NCI-H524 treated with DMSO at 0.1 percent for 48 hours (cell line): ENCODE measurements around the gene SND1.

Experiments used
- DNase-seq: peaks from one replicate; lab custom pipeline; 2025; lab: John Stamatoyannopoulos, UW

Gene SND1

DNA sequence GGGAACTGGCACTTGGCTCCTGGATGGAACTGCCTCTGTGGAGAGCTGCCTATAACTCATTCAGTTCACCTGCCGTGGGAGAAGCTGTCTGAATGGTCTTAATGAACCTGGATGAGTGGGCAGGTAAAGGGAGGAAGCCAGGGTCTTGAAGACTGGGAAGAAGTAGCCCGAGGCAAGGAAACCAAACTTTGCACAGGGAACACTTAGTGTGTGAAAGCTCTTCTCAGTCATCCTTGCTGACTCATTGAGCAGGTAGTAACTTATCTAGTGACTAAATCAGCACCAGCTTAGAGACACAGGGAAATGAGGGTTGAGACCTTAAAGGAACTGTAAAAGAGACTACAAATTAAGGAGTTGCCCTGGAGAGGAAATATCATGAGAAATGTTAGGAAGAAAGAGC lies 369.4 kb downstream of the SND1 start:
- no peak for DNase-seq

DNA sequence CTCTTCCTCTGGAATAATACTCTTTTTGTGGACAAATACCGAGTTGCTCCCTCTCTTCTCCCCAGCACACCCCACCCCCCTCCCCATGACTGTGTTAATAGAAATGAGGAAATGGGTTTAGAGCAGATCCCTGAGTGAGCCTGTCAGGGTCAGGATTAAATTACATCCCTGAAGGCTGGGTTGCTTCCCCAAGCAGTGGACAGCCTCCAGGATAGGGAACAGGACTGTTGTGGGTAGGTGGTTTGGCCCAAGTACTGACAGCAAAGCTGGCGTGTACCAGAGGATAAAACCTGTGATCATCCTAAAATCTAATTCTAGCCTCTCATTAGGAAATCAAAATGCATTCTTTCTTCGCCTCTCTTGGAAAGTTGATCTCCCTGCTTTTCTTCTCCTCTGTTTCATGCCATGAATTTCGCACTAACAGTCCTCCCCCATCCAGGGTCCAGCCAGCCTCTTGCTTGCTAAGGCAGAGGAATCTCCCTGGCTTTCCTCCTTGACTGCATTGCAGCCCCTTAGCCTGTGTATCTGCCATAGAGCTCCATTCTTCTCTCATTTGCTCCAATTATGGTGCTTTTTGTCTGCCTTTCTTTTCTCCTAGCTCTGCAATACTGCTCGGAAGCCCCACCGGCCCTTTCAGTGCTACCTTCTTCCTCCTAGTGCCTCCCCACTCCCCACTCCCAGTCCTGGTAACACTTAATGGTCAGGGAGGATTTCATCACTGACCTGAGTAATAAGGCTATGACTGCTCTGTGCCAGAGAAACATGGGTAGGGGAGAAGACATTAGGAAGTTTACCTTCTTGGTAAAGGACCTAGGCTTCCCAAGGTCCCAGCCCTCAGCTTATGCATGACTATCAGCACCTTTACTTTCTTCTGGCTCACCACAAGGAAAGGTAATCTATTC lies 370.9 kb downstream of the SND1 start:
- no peak for DNase-seq

DNA sequence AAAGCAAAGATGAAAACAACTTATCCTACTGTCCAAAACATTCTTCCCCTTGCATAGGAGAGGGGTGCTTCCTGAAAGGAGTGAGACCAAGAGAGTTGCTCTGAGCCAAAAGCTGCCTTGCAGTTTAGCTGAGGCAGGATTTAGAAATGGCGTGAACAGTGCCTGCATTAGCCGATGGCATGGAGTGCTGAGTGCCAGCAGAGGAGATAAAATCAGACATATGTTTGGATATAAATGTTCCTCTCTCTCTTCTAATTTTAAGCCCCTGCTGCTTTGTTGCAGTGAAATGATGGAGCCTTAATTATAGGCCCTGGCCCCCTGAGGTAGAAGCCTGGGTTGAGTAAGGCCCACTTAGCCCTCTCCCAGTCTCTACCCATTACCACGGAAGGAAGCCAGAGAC lies 372.2 kb downstream of the SND1 start:
- DNase-seq = no peak

DNA sequence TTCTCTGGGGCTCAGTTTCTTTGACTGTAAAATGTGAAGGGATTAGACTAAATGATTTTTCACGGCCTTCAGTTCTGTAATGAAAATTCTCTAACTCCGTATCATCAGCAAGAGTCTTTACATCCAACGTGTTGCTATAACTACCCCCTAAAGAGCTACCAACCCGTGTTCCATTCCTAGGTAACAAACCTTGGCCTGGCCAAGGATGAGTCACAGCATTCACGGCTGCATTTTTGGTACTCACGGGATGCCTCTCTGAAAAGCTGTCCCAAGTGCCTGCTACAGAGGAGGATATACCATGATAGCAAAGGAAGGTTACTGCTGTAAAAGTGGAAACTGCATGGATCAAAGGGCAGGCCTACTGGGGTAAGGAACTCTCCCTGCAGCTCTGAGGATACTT lies 373.4 kb downstream of the SND1 start:
- DNase-seq = no peak

DNA sequence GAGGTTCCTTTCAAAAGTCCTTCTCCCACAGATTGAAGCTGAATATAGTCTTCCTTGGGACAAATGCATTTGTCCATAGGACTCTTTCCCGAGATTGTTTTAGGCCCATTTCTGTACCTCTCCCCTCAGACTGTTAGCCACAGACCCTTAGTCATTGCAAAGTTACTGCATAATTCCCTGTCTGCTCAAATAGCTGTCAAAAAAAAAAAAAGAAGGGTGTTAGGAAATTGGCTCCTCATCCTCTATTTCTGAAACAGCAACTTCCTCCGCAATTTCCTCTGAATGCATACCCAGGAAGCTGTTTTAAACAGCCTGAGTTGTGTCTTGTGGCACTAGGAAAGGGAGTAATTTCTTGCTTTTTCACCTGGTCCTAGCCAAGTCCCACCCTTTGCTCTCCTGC lies 373.8 kb downstream of the SND1 start:
- DNase-seq = no peak

DNA sequence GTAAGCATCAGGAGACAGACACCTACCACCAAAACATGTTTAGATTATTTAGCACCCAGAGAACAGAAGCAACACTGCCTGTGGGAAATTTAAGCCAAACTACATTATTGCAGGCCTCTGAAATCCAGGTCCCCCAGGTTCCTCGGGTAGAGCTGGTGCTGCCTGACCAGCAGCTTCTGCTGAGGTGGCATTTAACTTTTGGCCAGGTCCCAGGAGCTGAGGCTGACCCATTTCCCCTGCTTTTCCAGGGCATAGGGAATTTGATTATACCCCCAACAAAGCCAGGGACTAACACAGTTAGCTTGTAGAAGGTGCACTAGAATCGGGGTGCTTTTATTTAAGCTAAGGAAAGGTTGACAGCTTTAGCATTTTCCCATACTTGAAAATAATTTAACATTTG lies 374.6 kb downstream of the SND1 start:
- DNase-seq = no peak

DNA sequence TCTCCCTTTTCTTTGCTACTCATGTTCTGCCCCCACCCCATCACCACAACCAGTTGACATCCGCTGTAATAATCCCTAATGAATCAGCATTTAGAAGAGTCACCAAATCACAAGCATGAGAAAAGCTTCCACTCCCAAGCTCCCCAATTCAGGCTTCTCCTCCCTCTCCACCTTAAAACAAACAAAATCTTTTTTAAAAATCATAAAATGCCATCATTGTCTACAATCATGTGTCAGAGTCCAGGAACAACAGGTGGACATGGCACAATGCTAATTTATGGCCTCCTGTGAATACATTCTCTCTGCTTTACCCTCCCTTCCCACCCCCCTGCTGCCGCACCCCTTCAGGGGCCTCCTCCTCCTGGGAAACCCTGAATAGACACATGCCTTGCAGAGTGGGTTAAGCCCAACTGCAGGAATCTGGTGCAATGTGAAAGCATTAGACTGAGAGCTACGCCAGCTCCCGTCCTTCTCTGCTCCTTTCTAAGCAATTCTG lies 375.5 kb downstream of the SND1 start:
- DNase-seq = no peak

DNA sequence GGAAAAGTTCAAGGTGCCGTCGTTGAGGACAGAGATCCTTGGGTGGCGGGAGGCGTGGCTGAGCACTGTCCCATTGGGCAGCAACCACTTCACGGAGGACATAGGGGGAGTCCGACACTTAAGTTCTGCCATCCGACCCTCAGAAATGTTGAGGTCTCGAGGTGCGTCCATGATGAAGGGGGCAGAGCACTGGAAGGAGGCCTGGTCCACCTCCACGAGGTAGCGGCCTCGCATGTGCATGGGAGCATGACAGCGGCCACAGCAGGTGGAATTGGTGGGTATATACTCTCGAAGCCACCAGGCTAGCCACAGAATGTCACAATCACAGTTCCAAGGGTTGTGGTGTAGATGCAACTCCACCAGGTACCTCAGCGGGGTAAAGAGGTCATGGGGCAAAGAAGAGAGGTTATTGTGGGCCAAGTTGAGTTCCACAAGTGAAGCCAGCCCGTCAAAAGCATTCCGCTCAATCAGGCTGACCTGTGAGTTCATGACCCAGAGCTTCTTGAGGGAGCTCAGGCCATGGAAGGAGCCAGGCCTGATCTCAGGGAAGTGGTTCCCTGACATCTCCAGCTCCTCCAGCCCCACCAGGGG lies 377.5 kb downstream of the SND1 start:
- DNase-seq = no peak

DNA sequence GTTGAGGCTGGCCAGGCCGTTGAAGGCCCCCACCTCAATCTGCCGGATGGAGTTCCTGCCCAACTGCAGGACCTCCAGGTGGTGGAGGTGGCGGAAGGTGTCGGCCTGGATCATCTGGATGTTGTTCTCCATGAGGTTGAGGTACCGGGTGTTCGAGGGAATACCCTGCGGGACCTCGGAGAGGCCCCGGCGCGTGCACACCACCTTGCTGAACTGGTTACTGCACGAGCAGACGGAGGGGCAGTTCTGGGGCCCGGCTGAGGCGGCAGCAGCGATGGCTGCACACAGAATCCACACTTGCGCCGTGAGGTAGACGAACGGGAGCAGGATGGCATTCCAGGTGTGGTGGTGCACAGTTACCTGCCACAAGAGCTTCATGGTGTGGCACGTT lies 378.3 kb downstream of the SND1 start:
- DNase-seq = no peak

DNA sequence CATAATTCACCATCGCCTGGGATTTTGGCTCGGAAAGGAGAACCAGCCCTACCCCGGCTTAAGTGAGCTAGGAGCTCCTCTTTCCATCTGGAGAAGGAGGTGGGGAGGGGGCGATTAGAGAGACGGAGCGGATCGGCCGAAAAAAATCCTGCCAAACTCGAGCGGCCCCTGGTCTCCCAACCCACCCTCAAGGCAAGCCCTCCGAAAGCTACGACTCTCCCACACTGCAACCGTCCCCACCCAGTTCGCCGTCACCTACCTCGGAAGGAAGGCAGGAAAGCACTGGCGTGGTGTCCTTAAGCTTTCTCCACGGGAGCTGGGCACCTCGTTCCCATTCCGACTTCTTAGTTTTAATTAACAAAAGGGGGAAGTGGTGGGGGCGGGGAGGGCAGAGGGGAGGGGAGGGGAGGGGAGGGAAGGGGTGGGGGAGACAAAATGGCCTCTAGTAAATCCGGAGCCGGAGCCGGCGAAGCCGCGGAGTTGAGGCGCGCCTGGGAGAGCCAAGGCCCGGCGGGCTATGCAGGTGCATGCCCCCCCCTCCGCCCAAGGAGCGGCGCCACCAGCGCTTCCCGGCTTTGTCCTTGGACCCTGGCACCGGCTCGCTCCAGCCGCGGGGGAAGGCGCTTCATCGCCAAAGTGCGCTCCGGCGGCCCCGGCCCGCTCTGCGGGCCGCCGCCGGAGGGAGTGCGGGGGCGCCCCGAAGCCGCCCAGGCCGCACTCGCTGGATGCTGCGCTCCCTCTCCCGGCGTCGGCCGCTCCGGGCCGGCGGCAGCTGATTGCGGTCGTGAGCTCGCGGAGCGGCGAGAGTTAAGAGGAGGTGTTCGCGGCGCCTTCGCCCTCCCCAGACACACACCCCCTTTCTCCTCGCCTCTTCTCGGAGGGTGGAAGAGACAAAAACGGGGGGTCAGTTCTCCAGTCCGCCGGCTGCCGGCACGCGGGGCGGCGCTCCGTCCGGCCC lies 378.9 kb downstream of the SND1 start, which contains the start of gene LRRC4:
LRRC4 (minus strand) TSS at position 784 of the 958 bp plus-strand sequence. CDS start 797 bp downstream, outside the sequence.
- no peak for DNase-seq

DNA sequence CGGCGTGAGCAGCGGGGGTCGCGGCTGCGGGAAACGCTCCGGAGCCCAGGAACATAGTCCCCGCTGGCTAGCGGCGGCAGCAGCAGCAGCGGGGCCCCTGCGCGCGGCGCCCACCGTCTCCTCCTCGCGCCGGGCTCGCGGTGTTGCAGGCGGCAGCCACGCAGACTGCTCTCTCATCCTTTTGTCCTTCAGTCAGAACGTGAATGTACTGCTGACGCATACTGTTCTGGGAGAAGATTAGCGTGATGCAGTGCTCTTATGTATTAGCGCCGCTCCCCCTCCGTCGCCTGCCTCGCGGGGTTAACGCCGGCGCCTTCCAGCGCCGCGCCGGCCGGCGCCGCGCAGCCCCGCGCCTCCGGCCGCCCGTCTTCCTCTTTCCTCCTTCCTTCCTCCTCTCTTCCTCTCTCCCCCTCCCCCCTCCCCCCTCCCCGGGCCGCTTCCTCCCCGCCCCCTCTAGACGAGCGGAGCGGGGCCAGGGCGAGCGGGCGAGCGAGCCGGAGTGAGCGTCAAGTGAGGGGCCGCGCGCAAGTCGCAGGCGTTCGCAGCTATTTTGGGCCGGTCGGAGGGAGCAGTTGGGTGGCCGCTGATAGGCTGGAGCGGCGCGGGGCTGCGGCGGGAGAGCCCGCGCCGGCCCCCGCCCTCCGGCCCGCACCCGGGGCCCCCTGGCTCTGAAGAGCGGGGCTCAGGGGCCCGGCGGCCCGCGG lies 380.1 kb downstream of the SND1 start:
- DNase-seq = peak; percentile 57

DNA sequence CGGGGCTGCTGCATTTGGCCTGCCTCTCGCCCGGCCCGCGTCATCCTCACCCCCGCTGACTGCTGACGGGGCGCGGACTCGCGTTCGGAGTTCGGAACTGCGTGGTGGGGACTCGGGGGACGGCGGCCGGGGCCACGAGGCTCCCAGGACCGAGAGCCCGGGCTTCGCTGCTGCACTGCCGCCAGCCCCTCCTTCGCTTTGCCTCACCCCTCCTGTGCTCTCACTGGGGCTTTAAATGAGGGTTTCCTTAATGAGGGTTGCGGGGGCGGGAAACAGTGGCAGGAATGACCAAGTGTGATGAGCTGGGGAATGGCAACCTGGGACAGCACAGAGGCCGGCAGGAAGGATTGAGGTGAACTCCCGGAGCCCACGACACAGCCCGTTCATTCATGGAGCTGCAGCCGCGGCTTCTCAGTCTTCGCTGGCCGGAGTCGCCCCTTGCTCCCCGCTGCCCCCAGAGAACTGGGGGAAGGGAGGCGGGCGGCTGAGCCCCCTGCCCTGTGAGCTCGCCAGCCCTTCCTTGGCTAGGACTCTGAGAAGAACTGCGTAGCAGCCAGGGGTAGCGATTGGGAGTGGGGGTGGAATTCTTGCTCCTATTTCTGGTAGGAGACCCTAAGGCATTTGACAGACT lies 380.7 kb downstream of the SND1 start:
- no peak for DNase-seq

DNA sequence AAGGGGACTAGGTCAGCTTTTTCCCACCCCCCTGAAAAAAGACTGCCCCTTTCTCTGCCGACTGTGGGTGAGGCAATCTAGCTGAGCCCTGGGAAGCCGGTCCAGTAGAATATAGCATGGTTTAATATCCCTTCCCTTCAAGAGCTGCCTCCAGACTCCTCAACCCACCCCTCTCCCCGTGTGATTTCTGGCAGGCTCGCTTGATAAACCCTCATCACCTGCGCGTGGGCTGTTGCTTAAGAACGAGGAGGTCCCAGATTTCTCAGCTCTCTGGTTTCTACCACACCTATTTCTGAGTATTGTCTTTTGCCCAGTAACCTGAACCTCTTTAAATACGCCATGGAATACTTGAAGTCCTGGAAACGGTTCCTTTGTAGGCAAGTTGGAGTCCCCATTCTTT lies 381.3 kb downstream of the SND1 start:
- DNase-seq = no peak

DNA sequence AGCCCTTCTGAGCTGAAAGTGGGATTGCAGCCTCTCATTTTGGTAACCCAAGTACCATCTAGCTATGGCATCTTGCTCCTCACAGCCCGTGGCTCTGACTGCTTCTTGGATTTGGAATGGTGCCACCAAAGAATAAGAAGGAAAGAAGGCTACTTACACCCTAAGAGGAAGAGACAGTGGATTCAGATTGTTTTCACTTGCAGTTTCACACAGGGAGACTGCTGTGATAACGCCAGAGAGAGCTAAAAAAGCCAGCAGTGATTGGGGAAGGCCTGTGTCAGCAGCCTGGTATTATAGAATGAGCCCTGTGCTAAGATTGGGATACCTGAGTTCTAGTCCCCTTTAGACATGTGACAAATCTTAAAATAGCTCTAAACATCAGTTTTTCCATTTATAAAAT lies 382.8 kb downstream of the SND1 start:
- no peak for DNase-seq

DNA sequence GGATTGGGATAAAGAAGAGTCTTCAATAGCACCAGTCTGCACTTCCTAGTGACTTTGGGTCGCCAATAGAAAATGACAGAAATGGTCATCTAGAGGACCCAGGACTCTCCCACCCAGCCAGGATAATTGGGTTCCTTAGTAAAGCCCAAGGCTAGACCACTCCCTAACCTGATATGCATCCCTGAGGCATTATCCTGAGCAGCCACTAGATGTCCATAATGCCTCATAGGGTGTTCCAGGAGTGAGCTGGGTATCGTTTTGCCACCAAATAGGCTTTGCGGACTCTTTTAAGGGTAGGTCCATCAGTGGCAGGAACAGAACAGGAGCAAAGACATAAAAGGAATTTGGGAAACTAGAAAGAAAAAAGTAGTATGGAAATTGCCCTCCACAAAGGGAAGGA lies 383.7 kb downstream of the SND1 start:
- DNase-seq = no peak

DNA sequence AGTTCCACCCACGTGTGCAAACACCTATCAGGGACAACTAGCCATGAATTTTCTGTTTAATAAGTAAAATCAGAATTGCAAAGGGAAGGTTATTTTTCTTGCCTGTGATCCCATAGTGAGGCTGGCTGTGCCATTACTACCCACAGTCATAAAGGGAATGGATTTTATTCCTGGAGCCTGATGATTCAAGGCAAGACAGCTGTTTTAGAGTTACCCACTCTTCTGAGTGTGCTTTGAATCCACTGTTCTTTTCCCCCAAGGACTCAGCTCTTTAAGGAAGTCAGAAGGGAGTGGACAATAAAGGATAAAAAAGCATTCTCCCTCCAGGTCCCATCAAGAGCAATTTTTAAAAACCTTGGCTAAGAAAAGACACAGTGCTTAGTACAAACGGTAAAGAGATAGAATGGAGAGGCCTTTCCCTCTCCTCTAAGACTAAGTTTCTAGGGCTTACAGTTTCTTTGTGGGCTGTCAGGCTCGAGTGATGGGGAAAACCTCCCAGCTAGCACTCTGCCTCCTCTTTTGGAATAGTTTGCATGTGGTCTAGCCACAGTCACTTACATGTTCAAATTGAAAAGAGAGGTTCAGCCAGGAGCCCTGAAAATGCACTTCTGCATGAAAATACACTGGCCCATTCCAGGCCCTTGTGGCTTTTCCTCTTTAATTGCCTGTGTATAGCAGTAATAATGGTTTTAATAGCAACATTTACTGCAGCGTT lies 384.4 kb downstream of the SND1 start:
- DNase-seq = no peak

DNA sequence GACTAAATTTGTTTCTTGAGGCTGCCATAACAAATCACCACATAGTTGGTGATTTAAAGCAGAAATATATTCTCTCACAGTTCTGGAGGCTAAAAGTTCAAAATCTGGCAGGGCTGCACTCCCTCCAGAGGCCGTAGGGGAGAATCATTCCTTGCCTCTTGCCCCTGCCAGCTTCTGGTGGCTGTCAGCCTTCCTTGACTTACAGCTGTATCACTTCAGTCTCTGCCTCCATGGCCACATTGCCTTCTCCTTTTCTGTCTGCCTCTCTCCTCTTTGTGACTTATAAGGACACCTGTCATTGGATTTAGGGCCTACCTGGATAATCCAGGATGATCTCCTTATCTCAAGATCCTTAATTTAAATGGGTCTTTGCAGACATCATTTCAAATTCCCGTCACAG lies 385.1 kb downstream of the SND1 start:
- no peak for DNase-seq

DNA sequence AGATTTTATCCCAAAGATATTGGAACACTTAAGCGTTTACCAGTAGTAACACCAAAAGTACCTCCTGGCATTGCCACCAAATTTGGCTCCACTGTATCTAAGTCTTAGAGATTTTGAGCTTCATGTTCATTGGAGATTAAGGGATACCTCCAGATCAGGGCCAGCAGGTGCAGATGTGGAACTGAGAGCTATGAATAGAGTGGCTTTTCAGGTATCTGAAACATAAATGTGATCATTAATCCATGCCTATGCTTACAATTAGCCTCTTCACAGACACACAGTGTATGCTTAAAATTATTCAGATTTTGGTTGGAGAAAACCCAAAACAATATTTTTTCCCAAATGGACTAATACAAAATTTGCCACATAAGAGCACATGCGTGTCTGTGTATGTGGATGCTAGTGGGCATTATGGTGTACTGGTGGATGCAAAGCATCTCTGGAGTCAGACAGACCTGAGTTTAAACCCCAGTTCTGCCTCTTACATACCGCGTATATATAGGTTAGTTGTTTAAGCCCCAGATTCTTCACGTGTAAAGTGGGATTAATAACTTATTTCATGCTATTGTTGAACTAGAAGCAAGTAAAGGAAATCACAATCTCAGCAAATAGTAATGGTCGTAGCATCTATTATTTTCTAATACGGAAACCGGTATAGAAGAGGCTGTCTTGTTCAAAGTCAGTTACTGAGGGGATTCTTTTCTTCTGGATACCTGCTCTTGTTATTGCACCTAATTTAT lies 386.1 kb downstream of the SND1 start:
- no peak for DNase-seq

DNA sequence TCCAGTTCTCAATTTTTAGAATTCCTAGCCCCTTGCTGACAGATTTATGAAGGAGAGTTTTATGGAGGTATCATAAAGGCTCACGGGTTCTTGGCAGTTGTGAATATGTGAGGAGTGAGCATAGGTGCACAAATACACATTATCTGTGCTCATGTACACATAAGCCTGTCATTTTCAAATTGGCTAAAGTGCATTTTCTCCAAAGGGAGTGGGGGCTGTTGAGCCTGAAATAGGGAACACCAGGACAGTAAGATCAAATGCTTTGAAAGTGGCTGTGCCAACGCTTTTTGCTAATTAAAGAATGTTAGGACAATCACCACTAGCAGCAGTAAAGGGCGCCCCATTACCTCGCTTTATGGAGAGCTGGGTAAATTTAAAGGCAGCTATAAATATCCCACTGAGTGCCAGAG lies 387.6 kb downstream of the SND1 start:
- no peak for DNase-seq

DNA sequence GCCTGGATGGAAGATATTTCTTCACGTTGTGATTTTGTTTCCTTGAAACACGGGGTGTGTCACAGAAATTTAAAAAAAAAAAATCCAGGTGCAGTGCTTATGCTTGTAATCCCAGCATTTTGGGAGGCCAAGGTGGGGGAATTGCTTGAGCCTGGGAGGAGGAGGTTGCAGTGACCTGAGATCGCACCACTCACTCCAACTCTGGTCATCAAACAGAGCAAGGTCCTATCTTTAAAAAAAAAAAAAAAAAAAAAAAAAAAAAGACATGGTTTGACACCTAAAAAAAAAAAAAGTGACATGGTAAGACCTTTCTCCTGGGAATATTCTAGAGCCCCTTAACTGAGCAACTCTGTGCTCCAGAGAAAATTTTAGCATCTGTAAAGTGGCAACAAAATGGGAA lies 388.2 kb downstream of the SND1 start:
- no peak for DNase-seq
